ENCODE measurements around the gene FRS3.

FRS3 gene

GRCh38 chr6:41759106-41759904 lies 20.4 kb downstream of the FRS3 start:
- H3K4me3 ChIP-seq (ENCODE audit: low read length): no peak overlapping the region
- TF ChIP-seq CTCF (IDR thresholded peaks at IDR 0.05; ENCODE audit: insufficient read depth, low read depth, low read length, missing control alignments): no peak
- no peak for DNase-seq (ENCODE audit: low read depth)

GRCh38 chr6:41758641-41759035 lies 21.1 kb downstream of the FRS3 start:
- TF ChIP-seq CTCF (IDR thresholded peaks at IDR 0.05; ENCODE audit: insufficient read depth, low read depth, low read length, missing control alignments): no peak
- no peak overlapping the region for H3K4me3 ChIP-seq (ENCODE audit: low read length)
- no peak for DNase-seq (ENCODE audit: low read depth)

- DNase-seq (ENCODE audit: low read depth): no peak
- TF ChIP-seq CTCF (IDR thresholded peaks at IDR 0.05; ENCODE audit: insufficient read depth, low read depth, low read length, missing control alignments): no peak
- no peak overlapping the region for H3K4me3 ChIP-seq (ENCODE audit: low read length)
Measured at GRCh38 chr6:41757931-41758640, 21.6 kb downstream of the FRS3 start.

- no peak overlapping the region for H3K4me3 ChIP-seq (ENCODE audit: low read length)
- DNase-seq (ENCODE audit: low read depth): no peak
- no peak for TF ChIP-seq CTCF (IDR thresholded peaks at IDR 0.05; ENCODE audit: insufficient read depth, low read depth, low read length, missing control alignments)
Measured at GRCh38 chr6:41757271-41757670, 22.4 kb downstream of the FRS3 start.

GRCh38 chr6:41756354-41756753 lies 23.3 kb downstream of the FRS3 start:
- no peak for DNase-seq (ENCODE audit: low read depth)
- no peak for TF ChIP-seq CTCF (IDR thresholded peaks at IDR 0.05; ENCODE audit: insufficient read depth, low read depth, low read length, missing control alignments)
- no peak overlapping the region for H3K4me3 ChIP-seq (ENCODE audit: low read length)

GRCh38 chr6:41755895-41756294 lies 23.8 kb downstream of the FRS3 start:
- TF ChIP-seq CTCF (IDR thresholded peaks at IDR 0.05; ENCODE audit: insufficient read depth, low read depth, low read length, missing control alignments): no peak
- H3K4me3 ChIP-seq (ENCODE audit: low read length): no peak overlapping the region
- DNase-seq (ENCODE audit: low read depth): no peak

Measured in epithelial cell of esophagus (primary cell).